HepG2 (cell line): ENCODE results near the gene GMEB2. TPM values are rescaled to one million over a fixed set of nuclear protein-coding genes. Genes with fewer than 3 reads are reported as not detected.

Experiments
- CHD4 ChIP-seq: fragments of 200-600 bp; sonication (generic); IDR thresholded peaks from 2 replicates; pipeline ENCODE4 v1.7.0; 2017; ENCODE audit warnings: mild to moderate bottlenecking, low read length, borderline replicate concordance
- DR1 ChIP-seq: sonication (generic); formaldehyde crosslinking; IDR thresholded peaks from 2 replicates; pipeline ENCODE4 v1.8.0; 2021; ENCODE audit warnings: mild to moderate bottlenecking, missing genetic modification reagents, inconsistent platforms
- FOXC1 ChIP-seq: sonication (generic); formaldehyde crosslinking; IDR thresholded peaks from 2 replicates; pipeline ENCODE4 v1.8.0; 2022; ENCODE audit warnings: mild to moderate bottlenecking, missing genetic modification reagents, borderline replicate concordance
- FOXO1 ChIP-seq: sonication (generic); formaldehyde crosslinking; IDR thresholded peaks from 2 replicates; pipeline ENCODE4 v1.4.0; 2020; ENCODE audit warnings: missing genetic modification reagents
- GLI4 ChIP-seq: sonication (generic); formaldehyde crosslinking; IDR thresholded peaks from 2 replicates; pipeline ENCODE4 v1.5.1; 2020; ENCODE audit warnings: missing genetic modification reagents, mild to moderate bottlenecking, moderate library complexity, borderline replicate concordance
- HNF4G ChIP-seq, 2 experiments: sonication (generic) in 1 of 2; formaldehyde crosslinking in 1 of 2; IDR thresholded peaks; 2 replicates each; pipeline versions ENCODE4 v1.4.0 to v1.6.1; 2011 to 2020; ENCODE audit warnings: borderline replicate concordance in 2 of 2, low read depth in 2 of 2, mild to moderate bottlenecking in 2 of 2, low read length in 1 of 2, missing genetic modification reagents in 1 of 2, moderate library complexity in 1 of 2
- HNRNPK ChIP-seq: fragments of 200-400 bp; formaldehyde crosslinking; IDR thresholded peaks from 2 replicates; pipeline ENCODE4 v1.6.1; 2018; ENCODE audit warnings: low read length, low read depth, moderate library complexity, mild to moderate bottlenecking; ENCODE audit not compliant: poor library complexity, severe bottlenecking
- KLF15 ChIP-seq: sonication (generic); formaldehyde crosslinking; IDR thresholded peaks from 2 replicates; pipeline ENCODE4 v1.8.1; 2023; ENCODE audit warnings: borderline replicate concordance, mild to moderate bottlenecking, inconsistent platforms, missing genetic modification reagents, mixed read lengths
- MYC ChIP-seq: sonication (generic); formaldehyde crosslinking; IDR thresholded peaks from 2 replicates; pipeline ENCODE4 v1.9.0; 2021; ENCODE audit warnings: missing genetic modification reagents, borderline replicate concordance
- RXRA ChIP-seq: sonication (generic); formaldehyde crosslinking; IDR thresholded peaks from 2 replicates; pipeline ENCODE4 v1.5.1; 2020; ENCODE audit warnings: missing genetic modification reagents
- SAP130 ChIP-seq: IDR thresholded peaks from 2 replicates; pipeline ENCODE4 v1.6.1; 2016; ENCODE audit warnings: low read depth
- SNRNP70 ChIP-seq: fragments of 200-400 bp; formaldehyde crosslinking; IDR thresholded peaks from 2 replicates; pipeline ENCODE4 v1.6.1; 2017; ENCODE audit warnings: mild to moderate bottlenecking, low read depth, low read length, moderate library complexity
- SPEN ChIP-seq: sonication (generic); formaldehyde crosslinking; IDR thresholded peaks from 2 replicates; pipeline ENCODE4 v1.5.1; 2020; ENCODE audit warnings: low read depth, mild to moderate bottlenecking, missing genetic modification reagents
- TCF12 ChIP-seq, 2 experiments: fragments of 450-650 bp in 1 of 2; sonication (generic) in 1 of 2; formaldehyde crosslinking in 1 of 2; IDR thresholded peaks; 2 replicates each; pipeline versions ENCODE4 v1.6.1 to v1.8.0; 2017 to 2022; ENCODE audit warnings: antibody characterized with exemption in 1 of 2, mild to moderate bottlenecking in 1 of 2, missing genetic modification reagents in 1 of 2, moderate library complexity in 1 of 2
- ZBTB20 ChIP-seq: sonication (generic); formaldehyde crosslinking; IDR thresholded peaks from 2 replicates; pipeline ENCODE4 v1.8.1; 2023; ENCODE audit warnings: missing genetic modification reagents, low read depth, mild to moderate bottlenecking, borderline replicate concordance
- ZNF136 ChIP-seq: sonication (generic); formaldehyde crosslinking; IDR thresholded peaks from 2 replicates; pipeline ENCODE4 v1.8.1; 2022; ENCODE audit warnings: low read depth, mild to moderate bottlenecking, moderate library complexity, missing genetic modification reagents
- ZNF224 ChIP-seq: sonication (generic); formaldehyde crosslinking; IDR thresholded peaks from 2 replicates; pipeline ENCODE4 v1.5.0; 2020; ENCODE audit warnings: mild to moderate bottlenecking, missing genetic modification reagents
- ZNF317 ChIP-seq: sonication (generic); formaldehyde crosslinking; IDR thresholded peaks from 2 replicates; pipeline ENCODE4 v1.5.0; 2020; ENCODE audit warnings: mild to moderate bottlenecking, missing genetic modification reagents
- ZNF44 ChIP-seq: sonication (generic); formaldehyde crosslinking; IDR thresholded peaks from 2 replicates; pipeline ENCODE4 v1.5.1; 2020; ENCODE audit warnings: mild to moderate bottlenecking, missing genetic modification reagents
- ZNF451 ChIP-seq: sonication (generic); formaldehyde crosslinking; IDR thresholded peaks from 2 replicates; pipeline ENCODE4 v1.5.0; 2020; ENCODE audit warnings: mild to moderate bottlenecking, missing genetic modification reagents
- ZNF670 ChIP-seq: sonication (generic); formaldehyde crosslinking; IDR thresholded peaks from 2 replicates; pipeline ENCODE4 v1.8.0; 2022; ENCODE audit warnings: mild to moderate bottlenecking, missing genetic modification reagents, borderline replicate concordance
- ZNF687 ChIP-seq: sonication (generic); formaldehyde crosslinking; IDR thresholded peaks from 2 replicates; pipeline ENCODE4 v1.5.1; 2020; ENCODE audit warnings: mild to moderate bottlenecking, missing genetic modification reagents, moderate library complexity
- ZNF720 ChIP-seq: sonication (generic); formaldehyde crosslinking; IDR thresholded peaks from 2 replicates; pipeline ENCODE4 v1.4.0; 2020; ENCODE audit warnings: missing genetic modification reagents
- ZNF724P ChIP-seq: sonication (generic); formaldehyde crosslinking; IDR thresholded peaks from 2 replicates; pipeline ENCODE4 v1.8.0; 2022; ENCODE audit warnings: missing genetic modification reagents, borderline replicate concordance
- ZNF775 ChIP-seq: sonication (generic); formaldehyde crosslinking; IDR thresholded peaks from 2 replicates; pipeline ENCODE4 v1.4.0; 2020; ENCODE audit warnings: missing genetic modification reagents, mild to moderate bottlenecking, moderate library complexity, borderline replicate concordance
- ZNF878 ChIP-seq: sonication (generic); formaldehyde crosslinking; IDR thresholded peaks from 2 replicates; pipeline ENCODE4 v1.8.1; 2023; ENCODE audit warnings: mild to moderate bottlenecking, missing genetic modification reagents, moderate library complexity
- polyA plus RNA-seq, 8 experiments: library from polyadenylated mRNA; depleted of rRNA in 3 of 8; stranded (reverse) in 7 of 8; unstranded in 1 of 8; fragments of >200 nt; fragmentation: Illumina TruSeq in 4 of 8; extraction: Trizol in 4 of 8; gene quantifications; 2 replicates each; pipeline versions ENCODE4 v1.2.1 to v1.2.3, GENCODE V29; 2011 to 2016; ENCODE audit warnings: low read depth in 4 of 8, missing spikeins in 1 of 8, mixed read lengths in 1 of 8; ENCODE audit not compliant: insufficient read depth in 1 of 8
- total RNA-seq, 5 experiments: library from RNA; depleted of rRNA; stranded (reverse); fragments of >200 nt; fragmentation: Illumina TruSeq; extraction: Trizol; gene quantifications; 2 replicates each; pipeline ENCODE4 v1.2.3, GENCODE V29; 2016; ENCODE audit warnings: low read depth in 1 of 5

Gene GMEB2
- total and polyA plus RNA-seq, 2 of the 13 experiments (the other 11 are each of a cell fraction or from before 2014, with no cell fraction given) = 10.6 to 12.4 TPM

- TF ChIP-seq SAP130 (CRISPR knock-in tag) = peak; percentile 94
- peak; percentile 96 for TF ChIP-seq ZNF670 (CRISPR knock-in tag)
- peak; percentile 91 for TF ChIP-seq ZNF724P (CRISPR knock-in tag)
- peak; percentile 86 for TF ChIP-seq ZNF687 (CRISPR knock-in tag)
- TF ChIP-seq SNRNP70 = no peak
- TF ChIP-seq FOXC1 (CRISPR knock-in tag) = peak; percentile 97
- no peak; the same call in 1 of the 2 replicates for TF ChIP-seq ZNF44
- TF ChIP-seq DR1 (CRISPR knock-in tag) = peak; percentile 79
- TF ChIP-seq ZNF720 (CRISPR knock-in tag) = peak; percentile 88
- TF ChIP-seq ZNF878 (CRISPR knock-in tag) = no peak; the same call in 1 of the 2 replicates
- TF ChIP-seq CHD4 = no peak
- TF ChIP-seq HNF4G (IDR thresholded peaks at IDR 0.05; ENCODE audit: borderline replicate concordance, low read depth, low read length) = peak; percentile 52; the same call in 1 of the 2 replicates
- no peak; the same call in none of the 2 replicates for TF ChIP-seq HNF4G (CRISPR knock-in tag; IDR thresholded peaks at IDR 0.05; ENCODE audit: borderline replicate concordance, low read depth)
- peak; percentile 97 for TF ChIP-seq MYC (CRISPR knock-in tag)
- TF ChIP-seq KLF15 (CRISPR knock-in tag) = peak; percentile 98; the same call in 1 of the 2 replicates
- TF ChIP-seq HNRNPK = no peak
- TF ChIP-seq ZNF317 (CRISPR knock-in tag) = peak; percentile 87
- TF ChIP-seq FOXO1 (CRISPR knock-in tag) = peak; percentile 81
- peak; percentile 96 for TF ChIP-seq ZNF451 (CRISPR knock-in tag)
- TF ChIP-seq ZBTB20 = no peak; the same call in 1 of the 2 replicates
- TF ChIP-seq GLI4 (CRISPR knock-in tag) = peak; percentile 49; the same call in 1 of the 2 replicates
- TF ChIP-seq ZNF224 = no peak; the same call in 1 of the 2 replicates
- TF ChIP-seq SPEN (CRISPR knock-in tag) = peak; percentile 99
- TF ChIP-seq ZNF136 (CRISPR knock-in tag) = no peak
- TF ChIP-seq RXRA (CRISPR knock-in tag) = peak; percentile 74; the same call in 1 of the 2 replicates
- TF ChIP-seq TCF12 (IDR thresholded peaks at IDR 0.05) = no peak
- peak; percentile 63; the same call in 1 of the 2 replicates for TF ChIP-seq TCF12 (CRISPR knock-in tag; IDR thresholded peaks at IDR 0.05)
- no peak for TF ChIP-seq ZNF775 (CRISPR knock-in tag)
Observed at GRCh38 chr20:63657937-63658748, 31.2 kb upstream of the GMEB2 start, which contains the start of gene RTEL1 (continued).
